Left colon (tissue), 2 donors: ENCODE data around the gene RPL14. TPM values are rescaled to one million over a fixed set of nuclear protein-coding genes. Genes with fewer than 3 reads are reported as not detected.

Experiments used
- ATAC-seq: fragments of 200-7000 bp; cut with Tn5 transposase; one replicate; pipeline ENCODE4 v1.9.1; 2020; ENCODE audit warnings: mild to moderate bottlenecking, moderate library complexity
- DNase-seq, 2 donors: peaks; one replicate each; pipeline ENCODE4 v3.0.0-alpha.2; 2020
- intact Hi-C, 2 donors: fragments of 100-400 bp; cut with DNase I in 1 of 2; cut with micrococcal nuclease in 1 of 2; formaldehyde crosslinking; loops; one replicate each; pipeline versions ENCODE4 v1.11.2 to v1.14.0; 2022; cut with DNase I, micrococcal nuclease
- long read RNA-seq: library from polyadenylated mRNA; unstranded; transcript quantifications from one replicate; pipeline ENCODE4 v2.0.0, GENCODE V29; 2021
- total RNA-seq, 2 donors: library from RNA; stranded (reverse); fragmentation: NEBNext Ultra II Directional; extraction: Animal tissue kit (Norgen Biotek cat#: 25700); gene quantifications; one replicate each; pipeline ENCODE4 v1.2.1, GENCODE V29; 2021
- donor health status: DM: no; HTN: no; CAD: no.
- donor health status: DM: yes; HTN: yes; CAD: no.

RPL14 gene
- total RNA-seq: 1,000 to 10,000 TPM; 1,376 to 1,424 TPM
- long read RNA-seq, full-length matches to known transcripts: 107 of 119 reads
- long read RNA-seq, partial matches to known transcripts: 8 of 119 reads
- long read RNA-seq, other reads (novel, unspliced or antisense): 4 of 119 reads

DNA sequence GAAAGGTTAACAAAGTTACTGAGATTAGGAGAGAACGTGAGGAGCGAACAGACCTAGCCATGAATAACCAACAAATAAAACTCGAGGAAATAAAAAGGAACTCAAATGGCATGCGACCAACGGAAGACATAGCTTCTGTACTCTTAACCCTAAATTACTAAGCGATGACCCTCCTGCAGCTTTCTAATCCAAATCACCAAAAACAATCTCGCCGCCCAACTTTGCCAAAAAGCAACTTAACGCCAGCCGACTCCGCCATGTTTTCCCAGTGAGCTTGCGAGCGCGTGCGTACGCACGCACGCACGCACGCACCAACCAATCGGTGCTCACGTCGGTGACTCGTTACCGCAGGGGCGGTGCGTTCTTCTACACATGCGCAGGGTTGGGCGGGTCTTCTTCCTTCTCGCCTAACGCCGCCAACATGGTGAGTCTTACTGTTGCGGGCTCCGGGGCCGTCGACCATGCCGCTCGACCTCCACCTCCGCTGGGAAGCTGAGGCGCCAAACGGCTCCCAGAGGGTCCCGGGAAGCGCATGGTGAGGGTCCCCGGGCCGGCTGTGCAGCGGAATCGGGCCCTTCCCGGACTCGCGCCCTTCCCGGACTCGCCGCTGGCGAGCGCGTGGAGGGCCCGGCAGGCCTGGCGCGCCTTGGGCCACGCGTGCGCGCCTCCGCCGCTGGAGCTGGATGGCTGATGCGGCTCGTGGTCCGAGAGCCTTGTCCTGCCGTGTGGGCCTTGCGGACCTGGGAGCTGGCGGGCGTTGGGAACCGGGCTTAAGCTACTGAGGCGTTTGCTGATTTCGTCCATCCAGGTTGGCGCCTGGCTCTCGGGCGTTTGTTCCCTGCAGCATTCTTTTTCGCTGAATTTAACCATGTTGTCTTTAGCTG is at the start of gene RPL14:
Gene RPL14, plus strand, starts transcription at position 400 of the 884 bp plus-strand sequence. Its CDS starts 133 bp downstream, at position 533.
- DNase-seq: peak; percentile 97
- intact Hi-C loops: no loop called here
- ATAC-seq: peak; percentile 83

DNA sequence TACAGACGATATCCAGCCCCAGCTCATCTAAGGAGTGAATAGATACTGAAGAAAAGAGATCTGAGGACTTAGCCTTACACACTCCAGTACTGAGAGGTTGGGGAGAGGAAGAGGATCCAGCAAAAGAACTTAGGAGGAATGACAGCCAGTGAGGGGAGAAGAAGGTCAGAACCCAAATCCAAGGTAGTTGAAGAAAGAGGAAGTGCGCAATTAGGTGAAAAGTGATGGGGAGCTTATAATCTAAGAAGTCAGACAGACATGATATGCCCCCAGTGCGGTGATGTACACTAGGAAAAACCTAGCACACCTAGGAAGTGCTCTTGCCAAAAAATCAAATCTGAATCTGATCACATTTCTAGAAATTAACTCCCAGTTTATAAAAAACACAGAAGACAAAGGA is 49.5 kb upstream of the RPL14 start:
- no peak for DNase-seq
- ATAC-seq: no peak
- intact Hi-C loops: no loop called here

- ATAC-seq (peak; percentile 42), DNase-seq (no peak)
- intact Hi-C loops: no loop called here
These were observed 42.9 kb upstream of the RPL14 start for GRCh38 chr3:40414270-40414669.

GRCh38 chr3:40417845-40418543 is 39.1 kb upstream of the RPL14 start:
- intact Hi-C loops: no loop called here
- DNase-seq: peak; percentile 11 to 58
- peak; percentile 93 for ATAC-seq

DNA sequence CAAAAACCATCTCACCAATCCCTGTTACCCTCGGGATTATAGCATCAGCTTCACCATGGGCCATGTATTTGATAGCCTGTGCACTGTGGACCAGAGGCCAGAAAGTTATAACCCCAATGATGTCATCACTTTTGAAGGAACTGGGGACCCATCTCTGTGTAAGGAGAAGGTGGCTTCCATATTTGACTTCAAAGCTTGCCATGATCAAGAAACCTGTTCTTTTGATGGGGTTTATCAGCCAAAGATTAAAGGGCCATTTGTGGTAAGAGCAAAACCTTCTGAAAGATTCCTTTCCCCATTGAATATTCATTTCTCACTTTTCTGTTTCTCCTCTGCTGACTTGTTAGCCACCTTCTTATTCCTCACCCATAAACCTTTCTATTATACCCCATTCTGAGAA is 34.3 kb upstream of the RPL14 start:
- ATAC-seq: no peak
- DNase-seq: no peak
- intact Hi-C loops: no loop called here

DNA sequence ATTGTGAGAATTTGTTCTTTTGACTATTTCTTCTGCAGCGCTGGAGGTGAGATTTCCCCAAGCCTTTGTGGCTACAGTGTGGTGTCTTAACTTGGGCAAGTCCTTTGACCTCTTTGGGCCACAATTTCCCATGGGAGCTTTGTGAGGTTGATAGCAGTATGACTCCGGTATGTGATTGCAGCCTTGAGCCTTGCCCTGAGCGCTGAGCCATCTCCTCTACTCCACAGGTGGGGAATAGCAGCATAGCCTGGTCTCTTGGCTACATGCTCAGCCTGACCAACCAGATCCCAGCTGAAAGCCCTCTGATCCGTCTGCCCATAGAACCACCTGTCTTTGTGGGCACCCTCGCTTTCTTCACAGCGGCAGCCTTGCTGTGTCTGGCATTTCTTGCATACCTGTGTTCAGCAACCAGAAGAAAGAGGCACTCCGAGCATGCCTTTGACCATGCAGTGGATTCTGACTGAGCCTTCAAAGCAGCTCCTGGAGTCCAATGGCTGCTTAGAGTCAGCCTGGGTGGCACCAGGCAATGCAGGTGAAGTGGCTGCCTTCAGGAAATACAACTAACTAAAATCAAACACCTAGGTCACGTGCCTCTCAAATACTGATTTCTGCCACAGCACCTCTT is 30.0 kb upstream of the RPL14 start:
- DNase-seq (no peak), ATAC-seq (no peak)
- intact Hi-C loops: no loop called here

- intact Hi-C loops: no loop called here
- ATAC-seq: no peak
- DNase-seq: no peak
These were observed 24.3 kb upstream of the RPL14 start for GRCh38 chr3:40432793-40433192.

GRCh38 chr3:40437889-40438288 is 19.2 kb upstream of the RPL14 start:
- DNase-seq: no peak
- intact Hi-C loops: no loop called here

DNA sequence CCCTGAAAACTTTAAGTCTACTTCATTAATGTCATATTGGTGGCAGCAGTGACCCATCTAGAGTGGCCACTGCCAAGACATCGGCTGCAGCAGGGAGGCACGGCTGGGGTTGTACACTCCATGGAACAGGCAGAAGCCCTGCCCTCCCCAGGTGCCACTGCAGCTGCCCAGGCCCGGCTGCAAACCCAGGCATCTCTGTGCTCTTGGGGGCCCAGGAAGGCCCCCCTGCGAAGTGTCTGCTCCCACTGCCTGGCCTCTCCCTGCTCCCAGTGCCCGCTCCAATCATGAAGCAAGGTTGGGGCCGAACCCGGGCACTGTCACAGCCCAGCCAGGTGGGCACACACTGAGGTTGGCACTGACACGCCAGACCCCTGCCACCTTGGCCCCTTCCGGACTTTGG is 12.1 kb upstream of the RPL14 start:
- intact Hi-C loops: no loop called here
- ATAC-seq (no peak), DNase-seq (no peak)

More at GRCh38 chr3:40437889-40438288, 19.2 kb upstream of the RPL14 start:
- ATAC-seq: no peak

DNA sequence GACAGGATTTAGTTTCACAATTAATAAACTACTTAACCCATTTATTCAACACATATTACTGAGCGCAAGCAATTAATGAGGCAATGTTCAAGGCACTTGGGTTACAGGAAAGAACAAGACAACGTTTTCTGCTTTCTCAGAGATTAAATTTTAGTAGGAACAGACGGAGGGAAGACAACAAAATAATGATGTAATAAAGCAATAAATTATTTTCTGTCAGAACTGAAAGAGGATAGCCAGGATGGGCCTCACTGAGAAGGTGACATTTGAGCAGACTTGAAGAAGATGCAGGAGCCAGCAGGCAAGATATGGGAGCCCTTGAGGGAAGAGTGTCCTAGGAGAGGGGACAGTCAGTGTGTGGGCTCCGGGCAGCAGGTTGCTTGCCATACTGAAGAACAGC is 11.3 kb upstream of the RPL14 start:
- intact Hi-C loops: no loop called here
- DNase-seq (no peak), ATAC-seq (no peak)

DNA sequence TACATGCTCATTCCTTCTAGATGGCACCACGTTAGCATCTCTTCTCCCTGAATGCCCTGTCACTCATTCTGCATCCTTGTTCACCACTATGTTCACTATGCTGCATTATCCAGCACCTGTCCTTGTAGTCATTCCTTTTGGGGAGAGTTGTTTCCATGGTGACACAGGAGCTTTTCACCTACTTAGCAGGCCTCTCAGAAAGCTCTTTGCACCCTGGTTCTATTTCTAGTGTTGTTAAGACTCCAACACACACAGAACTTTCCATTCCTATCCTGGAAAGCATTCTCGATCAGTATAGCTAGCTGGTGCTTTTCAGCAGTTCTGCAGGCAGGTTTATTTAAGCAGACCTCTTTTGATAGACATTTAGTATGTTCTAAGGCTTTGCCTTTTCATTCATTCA is 6.7 kb upstream of the RPL14 start:
- no peak for ATAC-seq
- intact Hi-C loops: no loop called here
- no peak for DNase-seq

- no peak for ATAC-seq
- intact Hi-C loops: no loop called here
- no peak for DNase-seq
These were observed 5.6 kb upstream of the RPL14 start for GRCh38 chr3:40451551-40451950.

DNA sequence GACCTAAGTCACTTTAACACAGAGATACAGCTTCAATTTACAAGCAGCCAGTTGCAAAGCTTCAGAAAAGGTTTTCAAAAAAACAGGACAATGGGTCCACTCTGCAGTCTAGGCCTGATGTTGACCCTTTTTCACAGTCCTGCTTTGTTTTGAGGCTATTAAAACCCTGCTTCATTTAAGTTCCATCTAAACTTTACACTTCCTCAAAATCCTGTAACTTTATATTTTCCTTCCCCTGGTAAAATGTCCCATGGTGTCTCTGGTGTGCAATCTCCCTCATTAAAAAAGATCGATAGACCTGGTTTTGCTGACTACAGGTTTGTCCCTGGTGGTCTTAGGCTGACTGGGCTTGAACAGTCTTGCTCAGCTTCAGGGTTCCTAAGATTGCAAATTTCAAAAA is 5.1 kb upstream of the RPL14 start:
- ATAC-seq: no peak

GRCh38 chr3:40452562-40452875 is 4.6 kb upstream of the RPL14 start:
- no peak for ATAC-seq
- DNase-seq: no peak
- intact Hi-C loops: no loop called here

More for the DNA sequence above, 5.1 kb upstream of the RPL14 start:
- intact Hi-C loops: no loop called here
- DNase-seq: no peak

GRCh38 chr3:40452876-40453730 is 4.0 kb upstream of the RPL14 start:
- ATAC-seq (peak; percentile 90), DNase-seq (peak; percentile 98 to 100)
- intact Hi-C loops: no loop called here

GRCh38 chr3:40453933-40454332 is 3.2 kb upstream of the RPL14 start:
- intact Hi-C loops: no loop called here
- ATAC-seq (no peak), DNase-seq (no peak)

DNA sequence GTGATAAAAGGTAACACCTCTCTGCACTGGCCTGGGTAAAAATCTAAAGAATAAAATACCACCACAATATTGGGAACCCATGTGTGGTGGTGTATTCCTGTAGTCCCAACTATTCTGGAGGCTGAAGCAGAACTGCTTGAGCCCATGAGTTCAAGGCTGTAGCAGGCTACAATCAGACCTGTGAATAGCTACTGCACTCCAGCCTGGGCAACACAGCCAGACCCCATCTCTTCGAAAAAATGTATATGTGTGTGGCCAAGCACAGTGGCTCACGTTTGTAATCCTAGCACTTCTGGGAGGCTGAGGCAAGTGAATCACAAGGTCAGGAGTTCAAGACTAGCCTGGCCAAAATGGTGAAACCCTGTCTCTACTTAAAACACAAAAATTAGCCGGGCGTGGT is 1.8 kb upstream of the RPL14 start:
- DNase-seq: no peak
- no peak for ATAC-seq
- intact Hi-C loops: no loop called here

DNA sequence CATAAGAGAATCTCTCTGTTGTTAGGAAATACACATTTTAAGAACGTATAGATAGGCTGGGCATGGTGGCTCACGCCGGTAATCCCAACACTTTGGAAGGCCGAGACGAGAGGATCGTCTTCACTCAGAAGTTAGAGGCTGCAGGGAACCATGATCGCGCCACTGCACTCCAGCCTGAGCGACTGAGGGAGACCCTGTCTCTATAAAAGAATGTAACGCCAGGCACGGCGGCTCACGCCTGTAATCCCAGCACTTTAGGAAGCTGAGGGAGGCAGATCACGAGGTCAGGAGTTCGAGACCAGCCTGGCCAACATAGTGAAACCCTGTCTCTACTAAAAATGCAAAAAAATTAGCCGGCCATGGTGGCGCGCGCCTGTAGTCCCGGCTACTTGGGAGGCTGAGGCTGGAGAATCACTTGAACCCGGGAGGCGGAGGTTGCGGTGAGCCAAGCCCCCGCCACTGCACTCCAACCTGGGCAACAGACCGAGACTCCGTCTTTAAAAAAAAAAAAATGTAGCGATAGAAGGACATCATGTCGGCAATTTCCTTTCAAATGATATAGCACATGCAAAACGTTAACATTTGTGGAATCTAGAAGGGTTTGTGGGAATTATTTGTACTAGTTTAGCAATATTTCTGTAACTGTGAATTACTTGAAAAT is 730 bp upstream of the RPL14 start:
- DNase-seq (peak in 1 of 2 donors; percentile 19), ATAC-seq (no peak)
- intact Hi-C loops: no loop called here
